ENCODE measurements around the gene CREBL2.

The CREBL2 gene

GRCh38 chr12:12681061-12681765 lies 69.5 kb downstream of the CREBL2 start:
- DNase-seq: no peak

DNA sequence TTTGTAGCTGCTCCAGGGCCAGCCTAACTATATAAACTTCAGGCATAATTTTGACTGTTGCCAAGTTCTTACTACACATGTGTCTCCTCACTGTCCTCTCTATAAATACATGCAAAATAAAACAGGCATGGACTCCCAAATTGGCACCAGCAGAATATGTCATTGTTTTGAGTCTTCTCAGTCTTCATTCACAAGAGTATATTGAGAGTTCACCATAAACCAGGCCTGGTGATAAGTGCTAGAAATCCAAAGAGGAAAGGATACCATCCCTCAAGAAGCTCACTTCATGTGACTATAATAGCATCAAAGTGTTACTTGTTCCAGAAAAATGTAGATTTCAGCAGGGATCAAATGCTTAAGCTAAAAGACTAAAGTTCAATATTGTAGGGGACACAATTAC lies 70.6 kb downstream of the CREBL2 start:
- no peak for DNase-seq

DNA sequence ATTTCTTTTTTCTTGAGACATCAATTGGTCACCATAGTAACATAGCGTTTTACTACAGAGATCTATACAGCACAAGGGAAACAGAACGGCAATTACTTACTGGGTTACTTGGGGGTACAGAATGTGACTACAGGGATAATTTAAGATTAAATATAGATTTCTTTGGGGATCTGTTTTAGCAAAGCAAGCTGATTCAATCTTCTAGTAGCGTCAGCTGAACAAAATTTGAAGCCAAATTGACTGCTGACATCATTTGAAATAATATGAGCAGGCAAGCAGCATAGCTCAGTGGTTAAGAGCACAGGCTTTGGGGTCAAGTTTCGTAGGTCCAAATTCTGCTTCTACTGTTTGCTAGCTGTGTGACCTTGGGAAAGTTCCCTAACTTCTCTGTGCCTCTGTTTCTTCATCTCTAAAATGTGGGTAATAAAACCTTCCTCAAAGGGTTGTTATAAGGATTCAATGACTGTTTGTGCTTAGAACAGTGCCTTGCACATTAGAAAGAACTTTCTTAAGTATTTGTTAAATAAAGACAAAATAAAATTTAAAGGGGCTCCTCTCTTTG lies 71.5 kb downstream of the CREBL2 start:
- no peak for DNase-seq

DNA sequence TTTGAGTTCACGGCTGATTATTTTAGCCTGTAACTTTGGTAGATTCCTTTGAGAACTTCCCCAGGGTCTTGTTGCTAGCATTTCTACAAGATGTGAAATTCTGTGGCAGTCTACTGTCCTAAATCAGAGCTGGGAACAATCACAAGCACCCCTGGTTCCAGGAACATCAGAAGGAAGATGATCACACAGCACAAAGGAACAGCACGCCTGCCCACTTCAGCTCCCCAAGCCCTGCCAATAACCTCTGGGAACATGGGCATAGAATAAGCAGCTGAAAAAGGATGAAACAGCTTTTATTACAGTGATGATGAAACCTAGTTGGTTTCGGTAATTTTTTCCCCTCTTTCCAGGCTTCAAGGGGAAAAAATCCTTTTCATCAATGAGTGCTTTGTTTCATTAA lies 72.0 kb downstream of the CREBL2 start:
- no peak for DNase-seq

- no peak for DNase-seq
Observed at GRCh38 chr12:12684375-12685106, 72.9 kb downstream of the CREBL2 start.

DNA sequence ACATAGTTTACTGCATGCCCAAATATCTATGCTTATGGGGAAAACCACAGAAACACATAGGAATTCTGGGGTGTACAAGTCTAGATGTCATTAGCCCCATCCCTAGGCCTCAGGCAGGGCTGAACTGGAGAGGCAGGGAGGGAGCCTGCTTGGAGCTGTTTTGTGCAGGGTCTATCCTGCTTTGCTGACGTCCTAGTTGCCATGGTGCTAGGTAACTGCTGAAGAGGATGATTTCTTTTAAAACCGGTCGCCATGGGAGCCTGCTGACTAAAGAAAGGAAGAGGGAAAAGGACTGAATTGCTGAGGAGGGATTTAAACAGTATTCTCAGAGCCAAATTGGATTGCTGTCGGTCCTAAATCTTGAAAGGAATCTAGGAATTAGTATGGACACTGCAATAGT lies 73.6 kb downstream of the CREBL2 start:
- no peak for DNase-seq

- DNase-seq: no peak
Observed at GRCh38 chr12:12686472-12686871, 74.8 kb downstream of the CREBL2 start.

GRCh38 chr12:12686925-12687324 lies 75.2 kb downstream of the CREBL2 start:
- no peak for DNase-seq

GRCh38 chr12:12689647-12690300 lies 78.1 kb downstream of the CREBL2 start:
- no peak for DNase-seq

GRCh38 chr12:12691549-12691948 lies 79.9 kb downstream of the CREBL2 start:
- no peak for DNase-seq

DNA sequence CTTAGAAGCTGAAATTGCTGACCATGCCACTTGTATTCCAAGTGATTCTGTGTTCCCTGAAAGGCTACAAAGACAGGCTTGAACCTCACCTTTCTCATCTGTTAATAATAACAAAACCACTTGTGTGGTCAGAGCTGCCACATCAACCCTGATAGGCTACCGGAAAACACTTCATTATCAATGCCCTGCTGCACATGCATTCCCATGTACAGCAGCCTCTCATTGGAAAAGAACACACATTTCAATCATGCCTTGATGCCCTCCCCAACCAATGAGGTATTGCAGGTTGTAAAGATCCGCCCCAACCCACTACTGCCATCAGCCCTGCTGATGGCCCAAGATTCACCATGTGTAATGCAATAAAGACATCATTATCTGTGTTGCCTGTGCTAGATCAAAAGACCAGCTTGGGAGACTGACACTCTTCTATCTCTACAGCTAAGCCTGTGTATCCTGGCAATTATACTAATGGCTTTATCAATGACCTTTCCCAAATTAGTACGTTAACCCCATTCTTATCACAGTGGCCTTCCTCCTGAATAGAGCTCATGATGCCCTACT lies 81.5 kb downstream of the CREBL2 start:
- DNase-seq: no peak
